Measurements from ENCODE around the gene F8.

- TF ChIP-seq CTCF (IDR thresholded peaks at IDR 0.05), result no peak
- TF ChIP-seq POLR2A (IDR thresholded peaks at IDR 0.05), result no peak
Observed at GRCh38 chrX:154797006-154797405, 225.5 kb downstream of the F8 start.
